ENCODE data around the gene KIRREL3. TPM values are rescaled to one million over a fixed set of nuclear protein-coding genes. Genes with fewer than 3 reads are reported as not detected.

KIRREL3 gene
- total RNA-seq, 1 donor, result 0.10 TPM

- Histone ChIP-seq H3K4me3 (ENCODE audit: low read length) (no peak overlapping the region), H3K9me3 (ENCODE audit: low read depth, low read length) (no peaks in the 10 kb centered on the region), H3K4me1 (ENCODE audit: insufficient read depth, low read length) (no peaks in the 10 kb centered on the region), H3K27me3 (ENCODE audit: insufficient read depth, low read length) (peaks cover 9% of the 10 kb centered on the region)
Observed at GRCh38 chr11:126669416-126669815, 331.2 kb downstream of the KIRREL3 start.

DNA sequence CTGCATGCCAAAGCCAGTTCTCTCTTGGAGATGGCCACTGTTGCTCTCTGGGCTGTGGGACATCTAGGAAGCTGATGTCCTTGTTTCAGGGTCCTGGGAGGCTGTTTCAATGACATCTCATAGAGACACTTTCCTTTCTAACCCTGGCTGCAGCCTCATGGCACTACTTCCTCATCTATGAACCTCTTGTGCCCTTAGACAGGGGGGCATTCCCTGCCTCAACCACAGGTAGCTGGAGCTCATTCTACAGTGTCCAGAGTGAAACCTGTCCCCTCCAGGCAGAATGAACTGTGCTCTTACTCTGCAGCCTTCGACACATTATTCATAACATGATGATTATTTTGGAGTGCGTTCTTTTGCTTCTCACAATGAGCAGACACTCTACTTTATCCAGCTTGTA, 335.9 kb downstream of the KIRREL3 start:
- Histone ChIP-seq H3K4me1 (ENCODE audit: insufficient read depth, low read length) (no peaks in the 10 kb centered on the region), H3K4me3 (ENCODE audit: low read length) (no peak overlapping the region), H3K27me3 (ENCODE audit: insufficient read depth, low read length) (peaks cover 5% of the 10 kb centered on the region), H3K9me3 (ENCODE audit: low read depth, low read length) (no peaks in the 10 kb centered on the region)

DNA sequence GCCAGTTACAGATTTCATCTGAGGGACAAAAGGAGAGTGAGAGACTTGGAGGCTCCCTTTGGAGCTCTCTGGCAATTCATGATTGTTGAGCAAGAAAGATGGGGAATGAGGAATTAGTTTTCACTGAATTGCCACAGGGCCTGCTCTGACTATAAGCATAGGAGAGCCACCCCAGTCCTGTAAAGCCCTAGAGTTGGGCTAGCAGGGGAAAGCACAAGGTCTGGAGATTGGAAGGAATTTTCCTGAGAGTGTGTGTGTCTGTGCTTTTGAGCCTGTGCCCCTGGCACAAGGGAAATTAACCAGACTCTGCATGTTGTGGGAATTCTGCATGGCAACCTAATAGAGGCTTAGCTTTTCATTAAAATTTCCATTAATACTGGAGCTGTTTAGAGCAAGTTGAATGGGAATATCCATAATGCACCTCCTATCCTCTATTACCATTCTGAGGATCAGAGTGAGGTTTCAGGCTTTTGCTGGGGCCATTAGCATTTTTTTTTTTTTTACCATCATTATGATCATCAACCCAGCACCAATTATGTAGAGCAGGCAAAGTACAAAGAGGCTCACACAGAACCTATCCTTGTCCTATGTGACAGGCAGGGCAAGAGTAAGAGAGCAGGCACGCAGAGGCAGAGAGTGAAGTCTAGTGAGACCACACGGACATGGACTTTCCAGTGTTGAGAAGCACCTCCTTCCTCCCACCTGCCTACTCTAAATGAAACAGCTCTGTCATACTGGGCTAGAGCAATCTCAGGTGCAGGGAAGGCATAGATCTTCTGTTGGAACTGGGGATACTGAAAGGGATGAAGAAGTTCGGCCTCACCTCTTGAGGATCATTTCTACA, 336.6 kb downstream of the KIRREL3 start:
- no peak overlapping the region for H3K4me3 ChIP-seq (ENCODE audit: low read length)
- H3K9me3 ChIP-seq (ENCODE audit: low read depth, low read length), result no peaks in the 10 kb centered on the region
- H3K4me1 ChIP-seq (ENCODE audit: insufficient read depth, low read length), result no peaks in the 10 kb centered on the region
- peaks cover 5% of the 10 kb centered on the region for H3K27me3 ChIP-seq (ENCODE audit: insufficient read depth, low read length)

- no peak overlapping the region for H3K4me3 ChIP-seq (ENCODE audit: low read length)
- no peaks in the 10 kb centered on the region for H3K4me1 ChIP-seq (ENCODE audit: insufficient read depth, low read length)
- H3K9me3 ChIP-seq (ENCODE audit: low read depth, low read length), result no peaks in the 10 kb centered on the region
- peaks cover 2% of the 10 kb centered on the region for H3K27me3 ChIP-seq (ENCODE audit: insufficient read depth, low read length)
Observed at GRCh38 chr11:126662035-126662790, 338.4 kb downstream of the KIRREL3 start.

DNA sequence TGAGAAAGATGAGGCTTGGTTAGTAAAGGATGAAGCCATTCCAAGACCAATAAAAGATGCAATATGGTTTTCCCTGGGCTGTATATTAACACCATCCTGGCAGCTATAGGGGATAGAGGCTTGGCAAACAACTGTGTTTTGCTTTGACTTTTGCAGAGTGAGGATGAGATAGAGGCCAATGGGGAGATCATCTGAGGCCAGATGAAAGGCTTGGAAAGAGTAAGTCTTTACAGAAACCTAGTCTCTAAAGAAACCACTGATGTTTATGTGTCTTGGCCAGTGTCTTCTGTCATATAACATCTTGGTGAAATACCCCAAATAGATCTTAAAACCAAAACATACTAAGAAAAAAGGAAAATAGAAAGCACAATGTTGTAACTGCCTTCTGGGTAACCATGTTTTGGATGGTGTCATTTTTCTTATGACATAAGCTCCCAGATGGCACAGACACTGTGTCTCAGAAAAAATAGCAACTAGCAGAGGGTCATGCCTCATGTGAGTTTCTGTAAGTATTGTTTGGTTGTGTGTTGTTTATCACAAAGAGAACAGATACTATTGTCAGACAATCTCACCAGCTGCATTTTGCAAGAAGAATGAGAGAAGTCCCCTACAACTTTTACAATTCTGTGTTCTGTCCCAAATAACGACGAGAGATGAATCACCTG, 339.7 kb downstream of the KIRREL3 start:
- H3K9me3 ChIP-seq (ENCODE audit: low read depth, low read length), result no peaks in the 10 kb centered on the region
- no peaks in the 10 kb centered on the region for H3K4me1 ChIP-seq (ENCODE audit: insufficient read depth, low read length)
- peaks cover 2% of the 10 kb centered on the region for H3K27me3 ChIP-seq (ENCODE audit: insufficient read depth, low read length)
- H3K4me3 ChIP-seq (ENCODE audit: low read length), result no peak overlapping the region

- H3K4me3 ChIP-seq (ENCODE audit: low read length), result no peak overlapping the region
- peaks cover 2% of the 10 kb centered on the region for H3K27me3 ChIP-seq (ENCODE audit: insufficient read depth, low read length)
- no peaks in the 10 kb centered on the region for H3K9me3 ChIP-seq (ENCODE audit: low read depth, low read length)
- H3K4me1 ChIP-seq (ENCODE audit: insufficient read depth, low read length), result no peaks in the 10 kb centered on the region
Observed at GRCh38 chr11:126660321-126660720, 340.2 kb downstream of the KIRREL3 start.

- H3K4me1 ChIP-seq (ENCODE audit: insufficient read depth, low read length), result no peaks in the 10 kb centered on the region
- peaks cover 1% of the 10 kb centered on the region for H3K27me3 ChIP-seq (ENCODE audit: insufficient read depth, low read length)
- H3K9me3 ChIP-seq (ENCODE audit: low read depth, low read length), result no peaks in the 10 kb centered on the region
- H3K4me3 ChIP-seq (ENCODE audit: low read length), result no peak overlapping the region
Observed at GRCh38 chr11:126658306-126659056, 342.1 kb downstream of the KIRREL3 start.

- Histone ChIP-seq H3K9me3 (ENCODE audit: low read depth, low read length) (no peaks in the 10 kb centered on the region), H3K4me1 (ENCODE audit: insufficient read depth, low read length) (no peaks in the 10 kb centered on the region), H3K27me3 (ENCODE audit: insufficient read depth, low read length) (no peaks in the 10 kb centered on the region), H3K4me3 (ENCODE audit: low read length) (no peak overlapping the region)
Observed at GRCh38 chr11:126655807-126656128, 344.8 kb downstream of the KIRREL3 start.

- Histone ChIP-seq H3K4me1 (ENCODE audit: insufficient read depth, low read length) (no peaks in the 10 kb centered on the region), H3K4me3 (ENCODE audit: low read length) (no peak overlapping the region), H3K27me3 (ENCODE audit: insufficient read depth, low read length) (no peaks in the 10 kb centered on the region), H3K9me3 (ENCODE audit: low read depth, low read length) (no peaks in the 10 kb centered on the region)
Observed at GRCh38 chr11:126654886-126655806, 345.4 kb downstream of the KIRREL3 start.

- Histone ChIP-seq H3K4me1 (ENCODE audit: insufficient read depth, low read length) (no peaks in the 10 kb centered on the region), H3K9me3 (ENCODE audit: low read depth, low read length) (no peaks in the 10 kb centered on the region), H3K4me3 (ENCODE audit: low read length) (no peak overlapping the region), H3K27me3 (ENCODE audit: insufficient read depth, low read length) (no peaks in the 10 kb centered on the region)
Observed at GRCh38 chr11:126653040-126653439, 347.5 kb downstream of the KIRREL3 start.

- H3K4me1 ChIP-seq (ENCODE audit: insufficient read depth, low read length), result no peaks in the 10 kb centered on the region
- H3K4me3 ChIP-seq (ENCODE audit: low read length), result no peak overlapping the region
- no peaks in the 10 kb centered on the region for H3K27me3 ChIP-seq (ENCODE audit: insufficient read depth, low read length)
- no peaks in the 10 kb centered on the region for H3K9me3 ChIP-seq (ENCODE audit: low read depth, low read length)
Observed at GRCh38 chr11:126647735-126648134, 352.8 kb downstream of the KIRREL3 start.

- no peaks in the 10 kb centered on the region for H3K4me1 ChIP-seq (ENCODE audit: insufficient read depth, low read length)
- no peaks in the 10 kb centered on the region for H3K9me3 ChIP-seq (ENCODE audit: low read depth, low read length)
- no peaks in the 10 kb centered on the region for H3K27me3 ChIP-seq (ENCODE audit: insufficient read depth, low read length)
- no peak overlapping the region for H3K4me3 ChIP-seq (ENCODE audit: low read length)
Observed at GRCh38 chr11:126646701-126647557, 353.6 kb downstream of the KIRREL3 start.

- H3K4me1 ChIP-seq (ENCODE audit: insufficient read depth, low read length), result no peaks in the 10 kb centered on the region
- H3K4me3 ChIP-seq (ENCODE audit: low read length), result no peak overlapping the region
- H3K27me3 ChIP-seq (ENCODE audit: insufficient read depth, low read length), result no peaks in the 10 kb centered on the region
Observed at GRCh38 chr11:126645186-126645585, 355.4 kb downstream of the KIRREL3 start.

More at GRCh38 chr11:126645186-126645585, 355.4 kb downstream of the KIRREL3 start:
- no peaks in the 10 kb centered on the region for H3K9me3 ChIP-seq (ENCODE audit: low read depth, low read length)
